PC-3 (cell line): Measurements from ENCODE around the gene ZNF564.

Source experiments
- CTCF ChIP-seq: fragments of 300-600 bp; sonication (generic); conservative IDR thresholded peaks from 2 replicates; pipeline ENCODE4 v1.5.1; 2017; ENCODE audit warnings: antibody characterized with exemption, low read depth, mild to moderate bottlenecking, low read length
- EZH2 ChIP-seq: fragments of 300-600 bp; sonication (generic); IDR thresholded peaks from one replicate; pipeline ENCODE4 v1.6.1; 2017; ENCODE audit warnings: antibody characterized with exemption, mild to moderate bottlenecking, low read length; ENCODE audit not compliant: unreplicated experiment

GRCh38 chr19:12574036-12574435, 22.8 kb upstream of the ZNF564 start:
- TF ChIP-seq EZH2, result no peak
- TF ChIP-seq CTCF, result no peak
